Activated CD8-positive, alpha-beta memory T cell treated with anti-CD3 and anti-CD28 coated beads, Interleukin-2, amount 50 U/mL, for 48 hours (primary cell): Measurements from ENCODE around the gene SHQ1.

Source experiments
- DNase-seq: peaks from one replicate; pipeline ENCODE4 v3.0.0-alpha.2; 2020

Gene SHQ1

GRCh38 chr3:72847751-72848702 lies at the start of gene SHQ1:
Gene SHQ1 (minus strand): TSS chr3:72848445. CDS start chr3:72848340, 105 bp downstream.
- peak; percentile 95 for DNase-seq

- no peak for DNase-seq
Observed at GRCh38 chr3:72897758-72898007, 49.4 kb upstream of the SHQ1 start.

GRCh38 chr3:72896996-72897757 lies 48.9 kb upstream of the SHQ1 start:
- no peak for DNase-seq

GRCh38 chr3:72894976-72895552 lies 46.8 kb upstream of the SHQ1 start:
- DNase-seq = no peak

- no peak for DNase-seq
Observed at GRCh38 chr3:72892870-72893269, 44.6 kb upstream of the SHQ1 start.

GRCh38 chr3:72892081-72892775 lies 44.0 kb upstream of the SHQ1 start:
- DNase-seq = no peak

- no peak for DNase-seq
Observed at GRCh38 chr3:72891053-72891855, 43.0 kb upstream of the SHQ1 start.

GRCh38 chr3:72890166-72890925 lies 42.1 kb upstream of the SHQ1 start:
- DNase-seq = no peak

- no peak for DNase-seq
Observed at GRCh38 chr3:72889310-72890165, 41.3 kb upstream of the SHQ1 start.

GRCh38 chr3:72888546-72889309 lies 40.5 kb upstream of the SHQ1 start:
- DNase-seq = no peak

GRCh38 chr3:72887705-72888545 lies 39.7 kb upstream of the SHQ1 start, which contains the start of gene GXYLT2:
Gene GXYLT2 (plus strand): TSS chr3:72888046. CDS start chr3:72888234, 188 bp downstream.
- DNase-seq = peak; percentile 67

GRCh38 chr3:72887343-72887704 lies 39.1 kb upstream of the SHQ1 start:
- no peak for DNase-seq

- DNase-seq = no peak
Observed at GRCh38 chr3:72872183-72872582, 23.9 kb upstream of the SHQ1 start.

- DNase-seq = no peak
Observed at GRCh38 chr3:72862314-72863090, 14.3 kb upstream of the SHQ1 start.

GRCh38 chr3:72860846-72861245 lies 12.6 kb upstream of the SHQ1 start:
- no peak for DNase-seq

GRCh38 chr3:72860053-72860452 lies 11.8 kb upstream of the SHQ1 start:
- no peak for DNase-seq

- DNase-seq = no peak
Observed at GRCh38 chr3:72855001-72855400, 6.8 kb upstream of the SHQ1 start.

- no peak for DNase-seq
Observed at GRCh38 chr3:72848703-72849081, 447 bp upstream of the SHQ1 start.
